GM23338 (cell line): ENCODE results near the gene MYL4. TPM values are rescaled to one million over a fixed set of nuclear protein-coding genes. Genes with fewer than 3 reads are reported as not detected.
"Not testable (repeated sequence)": the region's sequence is repeated elsewhere in the genome, so short reads cannot be mapped to it uniquely, and the experiment has no call there.

Experiments
- ATAC-seq: fragments of 200-7000 bp; cut with Tn5 transposase; 3 replicates; pipeline ENCODE4 v1.9.1; 2020
- DNase-seq: peaks from one replicate; pipeline ENCODE4 v3.0.0-alpha.2; 2015; ENCODE audit warnings: low spot score
- H2AFZ ChIP-seq: fragments of 200-600 bp; sonication (generic); 2 replicates; pipeline ENCODE4 v1.8.0; 2016; ENCODE audit warnings: antibody characterized with exemption, mild to moderate bottlenecking, moderate library complexity
- H3F3A ChIP-seq: fragments of 200-600 bp; sonication (generic); replicated peaks from 2 replicates; pipeline ENCODE4 v1.8.0; 2017; ENCODE audit warnings: antibody characterized with exemption, mixed run types, low read depth
- H3K27ac ChIP-seq: fragments of 200-600 bp; sonication (generic); 2 replicates; pipeline ENCODE4 v1.6.1; 2016; ENCODE audit warnings: low read depth
- H3K27me3 ChIP-seq: fragments of 200-600 bp; sonication (generic); 2 replicates; pipeline ENCODE4 v1.8.0; 2016; ENCODE audit warnings: mild to moderate bottlenecking, mixed run types, moderate library complexity; ENCODE audit not compliant: insufficient read depth
- H3K36me3 ChIP-seq: fragments of 200-600 bp; sonication (generic); 2 replicates; pipeline ENCODE4 v1.8.0; 2016; ENCODE audit warnings: mild to moderate bottlenecking; ENCODE audit not compliant: insufficient read depth
- H3K4me1 ChIP-seq: fragments of 200-600 bp; sonication (generic); 2 replicates; pipeline ENCODE4 v1.8.0; 2016; ENCODE audit warnings: mild to moderate bottlenecking, moderate library complexity; ENCODE audit not compliant: insufficient read depth
- H3K4me2 ChIP-seq: fragments of 200-600 bp; sonication (generic); 2 replicates; pipeline ENCODE4 v1.7.1; 2017; ENCODE audit warnings: mixed run types
- H3K4me3 ChIP-seq: fragments of 200-600 bp; sonication (generic); 2 replicates; pipeline ENCODE4 v1.6.1; 2016; ENCODE audit warnings: mixed run types
- H3K79me2 ChIP-seq: fragments of 200-600 bp; sonication (generic); replicated peaks from 2 replicates; pipeline ENCODE4 v1.8.0; 2017; ENCODE audit warnings: mild to moderate bottlenecking; ENCODE audit not compliant: insufficient read depth
- H3K9me2 ChIP-seq: fragments of 200-600 bp; sonication (generic); 2 replicates; pipeline ENCODE4 v1.8.0; 2017; ENCODE audit not compliant: insufficient read depth
- H4K20me1 ChIP-seq: fragments of 200-600 bp; sonication (generic); replicated peaks from 2 replicates; pipeline ENCODE4 v1.8.0; 2017; ENCODE audit warnings: mild to moderate bottlenecking; ENCODE audit not compliant: insufficient read depth
- H3K27ac Mint-ChIP-seq: 2 replicates; pipeline ENCODE4 v1.8.0; 2020; ENCODE audit warnings: inconsistent platforms, mild to moderate bottlenecking, moderate library complexity, mixed read lengths
- H3K27me3 Mint-ChIP-seq: 3 replicates; pipeline ENCODE4 v1.8.0; 2022; ENCODE audit warnings: low read depth, mild to moderate bottlenecking, moderate library complexity, mixed read lengths, inconsistent platforms; ENCODE audit not compliant: insufficient read depth, poor library complexity
- H3K36me3 Mint-ChIP-seq: 3 replicates; pipeline ENCODE4 v1.8.0; 2021; ENCODE audit warnings: low read depth, mild to moderate bottlenecking, inconsistent platforms, moderate library complexity, mixed read lengths
- H3K4me1 Mint-ChIP-seq: 3 replicates; pipeline ENCODE4 v1.8.0; 2020; ENCODE audit warnings: mild to moderate bottlenecking, inconsistent platforms, mixed read lengths
- H3K4me3 Mint-ChIP-seq: 3 replicates; pipeline ENCODE4 v1.8.0; 2021; ENCODE audit warnings: moderate library complexity, mild to moderate bottlenecking, inconsistent platforms, mixed read lengths
- H3K9me3 Mint-ChIP-seq: 3 replicates; pipeline ENCODE4 v1.8.0; 2020; ENCODE audit warnings: moderate library complexity, mild to moderate bottlenecking, inconsistent platforms, mixed read lengths
- CREB1 ChIP-seq: fragments of 250-450 bp; sonication (Bioruptor Pico); IDR thresholded peaks from 2 replicates; pipeline ENCODE4 v1.5.0; 2020; ENCODE audit warnings: low read depth, mild to moderate bottlenecking, moderate library complexity
- ETS1 ChIP-seq: IDR thresholded peaks from 2 replicates; pipeline ENCODE4 v1.6.1; 2016; ENCODE audit warnings: antibody characterized with exemption
- EZH2 ChIP-seq: fragments of 200-600 bp; sonication (generic); IDR thresholded peaks from one replicate; pipeline ENCODE4 v1.8.0; 2017; ENCODE audit warnings: antibody characterized with exemption, mild to moderate bottlenecking, low read depth; ENCODE audit not compliant: unreplicated experiment
- EZH2phosphoT487 ChIP-seq: fragments of 200-600 bp; sonication (generic); IDR thresholded peaks from one replicate; pipeline ENCODE4 v1.8.1; 2018; ENCODE audit warnings: antibody characterized with exemption; ENCODE audit not compliant: unreplicated experiment
- JUNB ChIP-seq: IDR thresholded peaks from one replicate; pipeline ENCODE4 v1.6.1; 2016; ENCODE audit warnings: antibody characterized with exemption; ENCODE audit not compliant: unreplicated experiment
- NANOG ChIP-seq: IDR thresholded peaks from 2 replicates; pipeline ENCODE4 v1.6.1; 2016; ENCODE audit warnings: antibody characterized with exemption, borderline replicate concordance
- POLR2AphosphoS5 ChIP-seq: IDR thresholded peaks from 2 replicates; pipeline ENCODE4 v1.6.1; 2016; ENCODE audit warnings: antibody characterized with exemption, low read depth
- REST ChIP-seq: IDR thresholded peaks from one replicate; pipeline ENCODE4 v1.6.1; 2018; ENCODE audit warnings: antibody characterized with exemption; ENCODE audit not compliant: unreplicated experiment
- ZNF114 ChIP-seq: fragments of 250-450 bp; sonication (Bioruptor Pico); IDR thresholded peaks from 2 replicates; pipeline ENCODE4 v1.5.0; 2020; ENCODE audit warnings: mild to moderate bottlenecking, moderate library complexity
- ZNF331 ChIP-seq: fragments of 250-450 bp; sonication (Bioruptor Pico); IDR thresholded peaks from 2 replicates; pipeline ENCODE4 v1.5.0; 2020; ENCODE audit warnings: low read depth, mild to moderate bottlenecking, moderate library complexity
- polyA plus RNA-seq: library from polyadenylated mRNA; unstranded; fragments of >200 nt; fragmentation: Nextera tagmentation; extraction: Ambion mirVana; gene quantifications from 2 replicates; pipeline ENCODE4 v1.2.1, GENCODE V29; 2016
- total RNA-seq: library from RNA; depleted of rRNA; stranded (reverse); fragments of >200 nt; shearing (Covaris generic); gene quantifications from 2 replicates; pipeline ENCODE4 v1.2.3, GENCODE V29; 2014

MYL4 gene
- total and polyA plus RNA-seq, 2 experiments from 2014 or later, result 0.44 TPM; not detected in 1

- H3K27ac ChIP-seq, result no peak overlapping the region
- Mint-ChIP-seq H3K36me3 (peaks cover 39% of the 10 kb centered on the region; the same call in 2 of the 3 replicates), H3K9me3 (no peaks in the 10 kb centered on the region; the same call in 2 of the 3 replicates), H3K27me3 (no peaks in the 10 kb centered on the region), H3K4me3 (no peak overlapping the region), H3K27ac (no peak overlapping the region), H3K4me1 (no peaks in the 10 kb centered on the region; the same call in 2 of the 3 replicates)
- H3K79me2 ChIP-seq, result 0 out of 2 replicates have a peak, but pooled peaks cover 7% of the 10 kb centered on the region
- peaks cover 3% of the 10 kb centered on the region for H4K20me1 ChIP-seq
- TF ChIP-seq JUNB (no peak), EZH2 (no peak), REST (no peak), CREB1 (no peak), NANOG (no peak), ZNF114 (CRISPR knock-in tag) (no peak), EZH2phosphoT487 (no peak), ZNF331 (CRISPR knock-in tag) (no peak), POLR2AphosphoS5 (no peak), ETS1 (no peak)
- H3K36me3 ChIP-seq, result peaks cover 4% of the 10 kb centered on the region; the same call in 1 of the 2 replicates
- no peaks in the 10 kb centered on the region for H3K27me3 ChIP-seq
- no peak overlapping the region for H3K4me3 ChIP-seq
- no peaks in the 10 kb centered on the region for H3F3A ChIP-seq
- H3K4me2 ChIP-seq, result no peak overlapping the region
- no peak overlapping the region for H2AFZ ChIP-seq
- no peak for DNase-seq
- H3K9me2 ChIP-seq, result no peaks in the 10 kb centered on the region
- H3K4me1 ChIP-seq, result no peaks in the 10 kb centered on the region
- ATAC-seq, result no peak
These were observed 44.0 kb upstream of the MYL4 start for GRCh38 chr17:47165137-47165536.

- not testable (repeated sequence) for H3K4me3 ChIP-seq, H3K27ac Mint-ChIP-seq, H3K27me3 Mint-ChIP-seq, H3K36me3 ChIP-seq, H3K4me2 ChIP-seq, ATAC-seq, H2AFZ ChIP-seq, H3K9me2 ChIP-seq, H3K9me3 Mint-ChIP-seq, H3K4me1 Mint-ChIP-seq, H3K27me3 ChIP-seq, H3K4me1 ChIP-seq, H3K27ac ChIP-seq, H4K20me1 ChIP-seq, DNase-seq, H3F3A ChIP-seq, H3K4me3 Mint-ChIP-seq
- H3K36me3 Mint-ChIP-seq, result peaks cover 39% of the 10 kb centered on the region; the same call in 2 of the 3 replicates
- H3K79me2 ChIP-seq, result peaks cover 16% of the 10 kb centered on the region; the same call in 1 of the 2 replicates
These were observed 42.3 kb upstream of the MYL4 start for GRCh38 chr17:47166854-47167253.

GRCh38 chr17:47168896-47169295 is 40.3 kb upstream of the MYL4 start:
- H3K36me3 ChIP-seq, H3K27ac Mint-ChIP-seq, H3K4me1 ChIP-seq, H4K20me1 ChIP-seq, H3K4me2 ChIP-seq, H3F3A ChIP-seq, H3K27me3 ChIP-seq, H3K27me3 Mint-ChIP-seq, H2AFZ ChIP-seq, H3K9me2 ChIP-seq, ATAC-seq, DNase-seq, H3K9me3 Mint-ChIP-seq, H3K4me3 ChIP-seq, H3K4me3 Mint-ChIP-seq: not testable (repeated sequence)
- Mint-ChIP-seq H3K4me1 (peaks cover 10% of the 10 kb centered on the region), H3K36me3 (peaks cover 36% of the 10 kb centered on the region; the same call in 2 of the 3 replicates)
- Histone ChIP-seq H3K27ac (0 out of 2 replicates have a peak overlapping the region, but pooled peaks have one; percentile 13), H3K79me2 (peaks cover 30% of the 10 kb centered on the region)
